Smooth muscle cell (in vitro differentiated cells): ENCODE measurements around the gene ATG7. TPM values are rescaled to one million over a fixed set of nuclear protein-coding genes. Genes with fewer than 3 reads are reported as not detected.

Source experiments
- DNase-seq: peaks from one replicate; lab custom pipeline; 2025; ENCODE audit not compliant: unreplicated experiment; lab: John Stamatoyannopoulos, UW
- H2AFZ ChIP-seq: fragments of 200-600 bp; sonication (generic); 2 replicates; pipeline ENCODE4 v1.6.0; 2016; ENCODE audit warnings: antibody characterized with exemption, low read depth, mild to moderate bottlenecking
- H3F3A ChIP-seq: fragments of 200-600 bp; sonication (generic); 2 replicates; pipeline ENCODE4 v1.6.0; 2017; ENCODE audit warnings: antibody characterized with exemption, low read depth
- H3K27ac ChIP-seq: fragments of 200-600 bp; sonication (generic); 2 replicates; pipeline ENCODE4 v1.5.1; 2016; ENCODE audit warnings: low read depth, mild to moderate bottlenecking
- H3K27me3 ChIP-seq: fragments of 200-600 bp; sonication (generic); 2 replicates; pipeline ENCODE4 v1.6.1; 2016; ENCODE audit warnings: low read depth, mild to moderate bottlenecking
- H3K36me3 ChIP-seq: fragments of 200-600 bp; sonication (generic); 2 replicates; pipeline ENCODE4 v1.5.1; 2016; ENCODE audit warnings: low read depth
- H3K4me1 ChIP-seq: fragments of 200-600 bp; sonication (generic); 2 replicates; pipeline ENCODE4 v1.5.1; 2016; ENCODE audit warnings: low read depth
- H3K4me2 ChIP-seq: fragments of 200-600 bp; sonication (generic); 2 replicates; pipeline ENCODE4 v1.6.0; 2016; ENCODE audit warnings: mild to moderate bottlenecking
- H3K4me3 ChIP-seq: fragments of 200-600 bp; sonication (generic); 2 replicates; pipeline ENCODE4 v1.5.1; 2016; ENCODE audit warnings: mild to moderate bottlenecking
- H3K79me2 ChIP-seq: fragments of 200-600 bp; sonication (generic); 2 replicates; pipeline ENCODE4 v1.6.0; 2016; ENCODE audit warnings: low read depth, mild to moderate bottlenecking
- H3K9ac ChIP-seq: fragments of 200-600 bp; sonication (generic); 2 replicates; pipeline ENCODE4 v1.6.0; 2016; ENCODE audit warnings: low read depth
- H3K9me3 ChIP-seq: fragments of 200-600 bp; sonication (generic); replicated peaks from 2 replicates; pipeline ENCODE4 v1.5.1; 2016; ENCODE audit warnings: low read depth
- H4K20me1 ChIP-seq: fragments of 200-600 bp; sonication (generic); 2 replicates; pipeline ENCODE4 v1.6.0; 2016; ENCODE audit warnings: low read depth
- CTCF ChIP-seq: fragments of 200-600 bp; sonication (generic); IDR thresholded peaks from 2 replicates; pipeline ENCODE4 v1.5.1; 2017; ENCODE audit warnings: borderline replicate concordance, mild to moderate bottlenecking, antibody characterized with exemption; ENCODE audit not compliant: insufficient read depth, poor library complexity, severe bottlenecking
- WGBS: methylation state at CpG from one replicate; pipeline ENCODE4 v1.1.7; 2016; ENCODE audit warnings: low lambda C conversion rate; 5-methylcytosine and 5-hydroxymethylcytosine counted together
- polyA plus RNA-seq: library from polyadenylated mRNA; unstranded; fragments of >200 nt; fragmentation: Nextera tagmentation; extraction: Ambion mirVana; gene quantifications from 2 replicates; pipeline ENCODE4 v1.2.1, GENCODE V29; 2016
- total RNA-seq: library from RNA; depleted of rRNA; stranded (reverse); fragments of >200 nt; gene quantifications from 2 replicates; pipeline ENCODE4 v1.2.3, GENCODE V29; 2014

ATG7 gene
- total and polyA plus RNA-seq, 2 experiments from 2014 or later: 19.4 to 40.3 TPM

GRCh38 chr3:11420066-11420465 lies 147.9 kb downstream of the ATG7 start:
- Histone ChIP-seq H3K79me2 (peaks cover 16% of the 10 kb centered on the region), H3K9ac (no peak overlapping the region), H3K27ac (no peak overlapping the region), H4K20me1 (peaks cover 5% of the 10 kb centered on the region), H3K27me3 (no peaks in the 10 kb centered on the region), H3K9me3 (no peaks in the 10 kb centered on the region), H3K4me1 (no peaks in the 10 kb centered on the region), H3F3A (no peaks in the 10 kb centered on the region), H3K4me2 (no peak overlapping the region), H3K36me3 (no peaks in the 10 kb centered on the region), H2AFZ (no peak overlapping the region), H3K4me3 (no peak overlapping the region)
- no peak for TF ChIP-seq CTCF
- WGBS: 0% methylated on average over 1 of the region's 1 CpG
- DNase-seq: no peak

- H3K36me3 ChIP-seq: no peaks in the 10 kb centered on the region
- no peak for DNase-seq
- H3K4me3 ChIP-seq: no peak overlapping the region
- H2AFZ ChIP-seq: no peak overlapping the region
- no peaks in the 10 kb centered on the region for H3K4me1 ChIP-seq
- WGBS: 96% methylated on average over 1 of the region's 1 CpG
- H3K79me2 ChIP-seq: peaks cover 5% of the 10 kb centered on the region
- no peaks in the 10 kb centered on the region for H3F3A ChIP-seq
- TF ChIP-seq CTCF: no peak
- H3K27ac ChIP-seq: no peak overlapping the region
- H3K4me2 ChIP-seq: no peak overlapping the region
- H3K9me3 ChIP-seq: no peaks in the 10 kb centered on the region
- H3K9ac ChIP-seq: no peak overlapping the region
- peaks cover 1% of the 10 kb centered on the region for H4K20me1 ChIP-seq
- H3K27me3 ChIP-seq: no peaks in the 10 kb centered on the region
Observed at GRCh38 chr3:11422291-11422690, 150.1 kb downstream of the ATG7 start.

GRCh38 chr3:11423868-11424267 lies 151.7 kb downstream of the ATG7 start:
- TF ChIP-seq CTCF: no peak
- Histone ChIP-seq H4K20me1 (no peaks in the 10 kb centered on the region), H3K4me3 (no peak overlapping the region), H3K36me3 (no peaks in the 10 kb centered on the region), H3K4me2 (no peak overlapping the region), H3K4me1 (no peaks in the 10 kb centered on the region), H2AFZ (no peak overlapping the region), H3K9ac (no peak overlapping the region), H3K27me3 (no peaks in the 10 kb centered on the region), H3K79me2 (no peaks in the 10 kb centered on the region), H3K9me3 (no peaks in the 10 kb centered on the region), H3F3A (no peaks in the 10 kb centered on the region), H3K27ac (no peak overlapping the region)
- no peak for DNase-seq
- WGBS: 90% methylated on average over 6 of the region's 6 CpGs

GRCh38 chr3:11424277-11424676 lies 152.1 kb downstream of the ATG7 start:
- Histone ChIP-seq H3K36me3 (no peaks in the 10 kb centered on the region), H2AFZ (no peak overlapping the region), H3F3A (no peaks in the 10 kb centered on the region), H3K27me3 (no peaks in the 10 kb centered on the region), H3K4me1 (no peaks in the 10 kb centered on the region), H3K9me3 (no peaks in the 10 kb centered on the region), H3K27ac (no peak overlapping the region), H3K9ac (no peak overlapping the region), H3K4me3 (no peak overlapping the region), H3K79me2 (no peaks in the 10 kb centered on the region), H3K4me2 (no peak overlapping the region), H4K20me1 (no peaks in the 10 kb centered on the region)
- WGBS: 96% methylated on average over 2 of the region's 2 CpGs
- TF ChIP-seq CTCF: no peak
- no peak for DNase-seq
